ENCODE results near the gene NFAM1.

GRCh38 chr22:42340150-42340549, 92.1 kb downstream of the NFAM1 start:
- TF ChIP-seq CTCF (IDR thresholded peaks at IDR 0.05), result no peak
- no peak for TF ChIP-seq POLR2A (IDR thresholded peaks at IDR 0.05)
